Stimulated activated CD8-positive, alpha-beta memory T cell treated with anti-CD3 and anti-CD28 coated beads, Interleukin-4, amount 100 ng/mL, for 48 hours (primary cell): ENCODE results near the gene ANKFY1.

Experiments
- DNase-seq: peaks from one replicate; pipeline ENCODE4 v3.0.0-alpha.2; 2020

The ANKFY1 gene

GRCh38 chr17:4263282-4264215 lies at the start of gene ANKFY1:
Gene ANKFY1, minus strand, starts transcription at chr17:4263979. Its CDS starts 38 bp downstream, at chr17:4263941.
- peak; percentile 99 for DNase-seq

- DNase-seq: no peak
These were observed 46.7 kb upstream of the ANKFY1 start for GRCh38 chr17:4310354-4311060.

- no peak for DNase-seq
These were observed 46.1 kb upstream of the ANKFY1 start for GRCh38 chr17:4309897-4310296.

- DNase-seq: no peak
These were observed 43.6 kb upstream of the ANKFY1 start for GRCh38 chr17:4307179-4307930.

GRCh38 chr17:4305224-4305623 lies 41.4 kb upstream of the ANKFY1 start:
- DNase-seq: no peak

- DNase-seq: peak; percentile 70
These were observed 40.7 kb upstream of the ANKFY1 start for GRCh38 chr17:4304417-4305027.

GRCh38 chr17:4301066-4301465 lies 37.3 kb upstream of the ANKFY1 start:
- no peak for DNase-seq

- no peak for DNase-seq
These were observed 33.6 kb upstream of the ANKFY1 start for GRCh38 chr17:4297351-4297750.

- no peak for DNase-seq
These were observed 31.9 kb upstream of the ANKFY1 start for GRCh38 chr17:4295686-4296085.

- DNase-seq: no peak
These were observed 29.8 kb upstream of the ANKFY1 start for GRCh38 chr17:4293572-4293971.

- DNase-seq: no peak
These were observed 23.9 kb upstream of the ANKFY1 start for GRCh38 chr17:4287710-4288109.

- no peak for DNase-seq
These were observed 12.7 kb upstream of the ANKFY1 start for GRCh38 chr17:4276514-4276913.

- DNase-seq: no peak
These were observed 9.2 kb upstream of the ANKFY1 start for GRCh38 chr17:4272972-4273368.

- DNase-seq: no peak
These were observed 8.6 kb upstream of the ANKFY1 start for GRCh38 chr17:4272213-4272971.

- no peak for DNase-seq
These were observed 7.0 kb upstream of the ANKFY1 start for GRCh38 chr17:4270736-4271135.

- DNase-seq: no peak
These were observed 6.1 kb upstream of the ANKFY1 start for GRCh38 chr17:4269915-4270314.

GRCh38 chr17:4267402-4267801 lies 3.6 kb upstream of the ANKFY1 start:
- no peak for DNase-seq

- DNase-seq: no peak
These were observed 2.8 kb upstream of the ANKFY1 start for GRCh38 chr17:4266550-4266949.

- DNase-seq: no peak
These were observed 1.1 kb downstream of the ANKFY1 start for GRCh38 chr17:4262703-4263102.

GRCh38 chr17:4261452-4261851 lies 2.3 kb downstream of the ANKFY1 start:
- no peak for DNase-seq

GRCh38 chr17:4258867-4259266 lies 4.9 kb downstream of the ANKFY1 start:
- no peak for DNase-seq

- no peak for DNase-seq
These were observed 6.8 kb downstream of the ANKFY1 start for GRCh38 chr17:4256952-4257351.
